IPS-18a (cell line): ENCODE measurements around the gene KAT6B.

Source experiments
- H3K27ac ChIP-seq: one replicate; pipeline ENCODE4 v1.5.1; 2013; ENCODE audit warnings: low read length
- H3K27me3 ChIP-seq: one replicate; pipeline ENCODE4 v1.6.1; 2013; ENCODE audit warnings: mild to moderate bottlenecking, low read length; ENCODE audit not compliant: control insufficient read depth, insufficient read depth
- H3K36me3 ChIP-seq: one replicate; pipeline ENCODE4 v1.6.1; 2013; ENCODE audit warnings: low read depth, low read length; ENCODE audit not compliant: control insufficient read depth
- H3K4me1 ChIP-seq: one replicate; pipeline ENCODE4 v1.6.1; 2013; ENCODE audit warnings: low read depth, low read length; ENCODE audit not compliant: control insufficient read depth
- H3K4me3 ChIP-seq: one replicate; pipeline ENCODE4 v1.5.1; 2013; ENCODE audit warnings: low read length
- H3K9ac ChIP-seq: one replicate; pipeline ENCODE4 v1.6.1; 2013; ENCODE audit warnings: mild to moderate bottlenecking, low read length, moderate library complexity
- H3K9me3 ChIP-seq: one replicate; pipeline ENCODE4 v1.6.1; 2013; ENCODE audit warnings: low read depth, low read length; ENCODE audit not compliant: control insufficient read depth

Gene KAT6B

DNA sequence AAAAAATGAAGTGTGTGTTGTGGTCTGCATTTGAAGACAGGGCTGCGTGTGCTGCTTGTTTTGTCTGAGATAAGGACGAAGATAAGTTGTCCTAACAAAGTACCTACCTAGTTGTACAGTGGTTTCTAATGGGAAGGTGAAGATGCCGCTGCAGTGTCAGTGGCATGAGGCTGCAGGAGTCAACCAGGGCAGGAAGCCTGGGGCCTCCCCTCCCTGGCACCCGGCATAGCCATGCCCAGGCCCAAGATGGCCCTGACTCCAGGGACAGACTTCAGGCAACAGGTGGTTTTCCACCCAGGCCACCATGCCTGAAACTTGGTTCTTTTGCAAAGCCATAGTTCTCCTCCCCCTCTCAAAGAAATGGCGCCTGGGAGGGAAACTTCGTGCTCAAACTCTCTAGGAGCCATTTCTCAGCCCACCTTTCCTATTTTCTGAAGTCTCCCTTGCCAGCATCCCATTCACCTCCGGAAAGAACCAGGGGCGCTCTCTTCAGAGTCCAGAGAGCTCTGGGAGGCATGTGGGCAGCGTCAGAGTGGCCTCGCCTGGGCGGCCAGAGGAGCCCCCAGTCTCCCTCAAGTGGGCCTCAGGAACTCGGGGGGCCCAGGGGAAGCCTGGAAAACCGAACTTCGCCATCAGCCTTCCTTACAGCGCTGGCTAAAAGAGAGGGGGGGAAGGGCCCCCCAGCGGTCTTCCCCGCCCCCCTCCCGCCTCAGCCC is 2.1 kb upstream of the KAT6B start:
- Histone ChIP-seq H3K9me3 (no peaks in the 10 kb centered on the region), H3K27ac (peak overlapping the region; percentile 31), H3K9ac (peak overlapping the region; percentile 71), H3K27me3 (no peaks in the 10 kb centered on the region), H3K36me3 (no peaks in the 10 kb centered on the region), H3K4me1 (peaks cover 6% of the 10 kb centered on the region), H3K4me3 (peak overlapping the region; percentile 90)

DNA sequence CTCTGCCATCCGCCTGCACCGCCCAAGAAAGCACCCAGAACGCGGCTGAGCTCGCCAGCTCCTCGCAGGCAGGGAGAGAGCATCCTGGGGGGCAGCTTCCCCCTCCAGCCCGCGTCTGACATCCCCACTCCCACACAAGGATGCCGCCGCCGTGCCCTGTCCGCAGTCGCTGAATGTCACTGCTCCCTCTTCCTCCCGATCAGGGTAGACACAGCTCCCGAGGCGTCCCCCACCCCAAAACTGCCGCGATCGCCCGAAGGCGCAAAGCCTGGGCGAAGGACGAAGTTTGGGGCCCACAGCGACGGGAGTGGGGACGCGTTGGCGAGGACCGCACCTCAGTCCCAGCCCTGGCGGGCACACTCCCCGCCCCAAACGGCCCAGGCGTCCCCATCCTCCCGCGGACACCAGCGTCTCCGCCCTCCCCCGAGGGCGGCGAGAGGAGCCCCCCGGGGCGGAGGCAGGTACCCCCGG is 1.5 kb upstream of the KAT6B start:
- peak overlapping the region; percentile 90 for H3K4me3 ChIP-seq
- H3K36me3 ChIP-seq: no peaks in the 10 kb centered on the region
- peak overlapping the region; percentile 31 for H3K27ac ChIP-seq
- H3K27me3 ChIP-seq: no peaks in the 10 kb centered on the region
- peaks cover 6% of the 10 kb centered on the region for H3K4me1 ChIP-seq
- H3K9ac ChIP-seq: peak overlapping the region; percentile 71
- no peaks in the 10 kb centered on the region for H3K9me3 ChIP-seq

DNA sequence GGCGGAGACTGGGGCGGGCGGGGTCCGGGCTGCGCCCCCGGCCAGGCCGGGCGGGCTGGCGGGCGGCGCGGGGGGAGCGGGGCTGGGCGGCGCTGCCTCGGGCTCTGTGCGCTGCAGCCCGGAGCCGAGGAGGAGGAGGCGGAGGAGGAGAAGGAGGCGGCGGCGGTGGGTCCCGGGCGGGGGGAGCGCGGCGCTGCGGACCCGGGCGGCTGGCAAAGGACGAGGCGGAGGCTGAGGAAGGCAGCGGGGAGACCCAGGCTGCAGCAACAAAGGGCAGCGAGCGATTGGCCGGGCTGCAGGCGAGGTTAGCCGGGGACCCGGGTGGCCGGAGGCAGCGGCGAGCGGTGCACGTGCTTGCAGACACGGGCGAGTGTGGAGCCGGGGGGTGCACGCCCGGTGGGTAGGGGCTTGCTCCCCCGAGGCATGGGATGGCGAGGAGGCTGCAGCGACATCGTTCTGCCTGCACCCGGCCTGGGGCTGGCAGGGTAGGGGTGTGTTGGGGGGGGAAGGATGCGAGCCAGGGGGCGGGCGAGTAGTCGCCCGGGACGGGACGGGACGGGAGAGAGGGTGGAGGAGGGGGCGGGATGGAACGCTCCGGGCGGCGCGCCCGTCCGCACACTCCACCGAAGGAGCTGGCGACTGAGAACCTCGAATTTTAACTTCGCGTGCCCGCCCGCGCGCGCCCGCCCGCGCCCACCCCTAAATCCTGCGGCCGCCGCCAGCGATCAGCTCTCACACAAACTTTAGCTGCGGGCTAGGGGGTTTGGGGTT is 844 bp upstream of the KAT6B start:
- H3K36me3 ChIP-seq: no peaks in the 10 kb centered on the region
- H3K27me3 ChIP-seq: no peaks in the 10 kb centered on the region
- H3K9me3 ChIP-seq: no peaks in the 10 kb centered on the region
- peaks cover 6% of the 10 kb centered on the region for H3K4me1 ChIP-seq
- peak overlapping the region; percentile 90 for H3K4me3 ChIP-seq
- no peak overlapping the region for H3K27ac ChIP-seq
- H3K9ac ChIP-seq: peak overlapping the region; percentile 79

DNA sequence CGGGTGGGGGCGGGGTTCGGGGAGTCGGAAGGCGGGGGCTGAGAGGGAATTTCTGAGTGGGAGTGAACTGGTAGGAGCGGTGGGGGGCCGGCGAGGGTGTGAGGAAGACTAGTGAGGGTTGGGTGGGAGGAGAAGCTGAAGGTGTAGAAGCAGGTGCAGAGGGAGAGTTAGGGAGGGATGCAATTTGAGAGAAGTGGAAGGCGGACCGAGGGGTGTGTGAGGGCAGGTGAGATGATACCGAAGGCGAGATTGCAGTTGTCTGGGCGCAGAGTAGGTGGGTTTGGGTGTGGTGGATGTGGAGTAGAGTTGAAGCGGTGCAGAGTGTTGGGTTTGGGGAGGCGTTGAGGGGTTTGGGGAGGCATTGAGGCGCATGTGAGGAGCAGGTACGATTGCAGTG is 643 bp downstream of the KAT6B start:
- Histone ChIP-seq H3K27ac (no peak overlapping the region), H3K9me3 (no peaks in the 10 kb centered on the region), H3K9ac (peak overlapping the region; percentile 38), H3K4me3 (peak overlapping the region; percentile 90), H3K36me3 (no peaks in the 10 kb centered on the region), H3K4me1 (peaks cover 6% of the 10 kb centered on the region), H3K27me3 (no peaks in the 10 kb centered on the region)

DNA sequence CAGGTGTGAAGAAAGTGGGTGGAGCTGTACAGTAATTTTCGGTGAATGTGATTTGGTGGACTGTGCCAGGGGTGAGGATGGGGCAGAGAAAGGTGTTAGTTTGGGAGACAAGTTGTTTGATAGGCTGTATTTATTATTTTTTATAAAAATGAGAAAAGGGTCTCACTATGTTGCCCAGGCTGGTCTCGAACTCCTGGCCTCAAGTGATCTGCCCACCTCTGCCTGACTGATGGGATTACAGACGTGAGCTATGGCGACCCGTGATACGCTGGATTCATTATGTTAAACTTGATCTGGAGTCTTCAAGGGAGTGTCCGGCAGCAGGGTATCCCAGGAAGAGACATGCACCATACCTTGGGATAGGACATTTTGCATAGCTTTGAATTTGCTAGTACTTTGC is 1.3 kb downstream of the KAT6B start:
- H3K27ac ChIP-seq: no peak overlapping the region
- H3K9ac ChIP-seq: no peak overlapping the region
- no peaks in the 10 kb centered on the region for H3K9me3 ChIP-seq
- no peaks in the 10 kb centered on the region for H3K27me3 ChIP-seq
- H3K4me3 ChIP-seq: peak overlapping the region; percentile 90
- H3K4me1 ChIP-seq: peaks cover 6% of the 10 kb centered on the region
- no peaks in the 10 kb centered on the region for H3K36me3 ChIP-seq

DNA sequence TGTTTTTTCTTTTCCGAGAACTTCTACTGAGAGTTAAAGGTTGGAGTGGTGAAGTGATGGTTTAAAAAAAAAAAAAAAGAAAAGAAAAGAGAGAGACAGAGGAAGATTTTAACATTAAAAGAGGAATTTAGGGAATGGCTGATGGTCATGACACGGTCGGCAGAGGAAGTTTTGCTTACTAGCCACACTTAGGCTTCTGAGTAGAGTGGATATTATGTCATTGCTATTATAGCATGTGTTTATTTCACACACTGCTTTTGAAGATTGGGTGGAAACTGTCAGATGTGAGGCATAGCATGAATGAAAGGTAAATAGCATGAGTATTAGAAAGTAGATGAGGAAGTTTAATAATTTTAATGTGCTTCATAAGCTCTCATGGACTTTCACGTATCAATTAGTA is 2.5 kb downstream of the KAT6B start:
- no peaks in the 10 kb centered on the region for H3K36me3 ChIP-seq
- H3K4me3 ChIP-seq: no peak overlapping the region
- H3K27me3 ChIP-seq: no peaks in the 10 kb centered on the region
- H3K27ac ChIP-seq: no peak overlapping the region
- H3K9ac ChIP-seq: no peak overlapping the region
- H3K9me3 ChIP-seq: no peaks in the 10 kb centered on the region
- H3K4me1 ChIP-seq: peaks cover 3% of the 10 kb centered on the region

DNA sequence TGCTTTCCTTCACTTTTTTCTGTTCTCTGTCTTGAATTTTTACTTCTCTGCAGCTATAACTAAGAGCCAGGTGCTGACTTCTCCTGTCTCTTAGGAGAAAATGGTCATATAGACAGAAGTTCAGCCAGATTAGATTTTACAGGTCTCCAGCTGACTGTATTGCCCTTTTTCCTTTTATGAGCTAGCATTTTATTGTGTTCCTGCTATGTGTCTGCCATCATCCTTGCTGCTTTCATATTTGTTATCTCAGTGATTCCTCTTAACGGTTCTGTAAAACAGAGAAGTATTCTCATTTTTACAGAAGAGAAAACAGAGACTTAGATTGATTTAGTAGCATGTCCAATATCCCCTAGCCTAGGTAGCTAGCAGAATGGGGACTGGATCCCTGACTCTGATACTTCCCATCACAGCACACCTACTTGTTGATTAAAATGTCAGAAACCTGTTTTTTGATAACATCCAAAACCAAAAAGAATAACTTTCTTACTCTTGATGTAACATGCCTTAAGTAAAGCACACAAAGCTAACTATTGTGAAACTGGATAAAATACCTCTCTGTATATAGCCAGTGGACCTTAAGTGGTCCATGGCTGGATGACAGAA is 5.2 kb downstream of the KAT6B start:
- H3K27me3 ChIP-seq: no peaks in the 10 kb centered on the region
- no peaks in the 10 kb centered on the region for H3K36me3 ChIP-seq
- H3K27ac ChIP-seq: no peak overlapping the region
- no peaks in the 10 kb centered on the region for H3K9me3 ChIP-seq
- H3K4me1 ChIP-seq: no peaks in the 10 kb centered on the region
- no peak overlapping the region for H3K9ac ChIP-seq
- no peak overlapping the region for H3K4me3 ChIP-seq

DNA sequence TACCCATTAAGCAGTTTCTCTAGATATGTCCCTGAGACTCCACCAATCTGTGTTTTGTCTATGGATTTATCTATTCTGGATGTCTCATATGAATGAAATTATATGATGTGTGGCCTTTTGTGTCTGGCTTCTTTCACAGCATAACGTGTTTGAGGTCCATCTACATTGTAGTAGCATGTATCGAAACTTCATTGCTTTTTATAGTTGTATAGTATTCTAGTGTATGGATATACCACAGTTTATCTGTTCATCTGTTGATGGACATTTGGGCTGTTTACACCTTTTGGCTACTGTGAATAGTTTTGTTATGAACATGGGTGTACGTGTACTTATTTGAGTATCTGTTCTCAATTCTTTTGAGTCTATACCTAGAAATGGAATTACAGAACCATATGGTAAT is 9.6 kb downstream of the KAT6B start:
- Histone ChIP-seq H3K4me1 (no peaks in the 10 kb centered on the region), H3K9me3 (no peaks in the 10 kb centered on the region), H3K27me3 (no peaks in the 10 kb centered on the region), H3K27ac (no peak overlapping the region), H3K9ac (no peak overlapping the region), H3K4me3 (no peak overlapping the region), H3K36me3 (no peaks in the 10 kb centered on the region)

DNA sequence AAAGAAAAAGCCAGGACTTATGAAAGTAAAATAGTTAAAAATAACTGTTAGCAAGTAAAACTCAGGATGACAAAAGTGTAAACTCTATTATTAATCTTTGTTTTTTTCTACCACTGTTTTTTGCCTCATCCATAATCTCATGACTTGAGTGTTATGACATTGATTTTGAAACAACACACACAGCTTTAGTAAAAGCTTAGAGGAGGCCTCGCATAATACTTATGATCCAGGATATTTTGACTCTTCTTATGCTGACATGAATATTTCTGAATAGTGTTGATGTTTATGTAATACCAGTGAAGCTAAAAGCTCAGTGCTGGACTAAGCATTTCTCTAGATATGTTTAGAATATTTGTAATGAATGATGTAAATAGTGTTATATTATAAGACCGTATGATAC is 10.5 kb downstream of the KAT6B start:
- no peak overlapping the region for H3K9ac ChIP-seq
- H3K27ac ChIP-seq: no peak overlapping the region

DNA sequence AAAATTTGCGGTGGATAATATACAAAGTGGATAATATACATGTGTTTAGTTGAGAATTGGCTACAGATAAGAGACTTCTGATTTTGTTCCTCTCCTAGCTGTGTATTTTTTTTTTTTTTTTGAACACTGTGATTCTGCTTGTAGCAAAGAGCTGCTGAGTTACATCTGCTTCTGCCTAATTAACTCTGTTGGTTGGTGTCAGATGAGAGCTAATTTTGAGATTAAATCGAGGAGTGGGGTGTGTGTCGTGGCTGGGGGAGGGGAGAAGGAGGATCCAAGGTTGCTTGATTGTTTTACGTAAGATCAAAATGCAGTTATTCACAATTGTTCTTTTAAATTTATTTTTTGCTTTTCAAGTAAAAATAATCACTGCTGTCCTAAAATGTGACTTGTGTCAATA is 11.3 kb downstream of the KAT6B start:
- Histone ChIP-seq H3K9me3 (no peaks in the 10 kb centered on the region), H3K4me1 (no peaks in the 10 kb centered on the region), H3K9ac (no peak overlapping the region), H3K27me3 (no peaks in the 10 kb centered on the region), H3K4me3 (no peak overlapping the region), H3K27ac (no peak overlapping the region), H3K36me3 (peaks cover under 1% of the 10 kb centered on the region)

More for the DNA sequence above, 10.5 kb downstream of the KAT6B start:
- Histone ChIP-seq H3K9me3 (no peaks in the 10 kb centered on the region), H3K4me1 (no peaks in the 10 kb centered on the region), H3K27me3 (no peaks in the 10 kb centered on the region), H3K4me3 (no peak overlapping the region), H3K36me3 (no peaks in the 10 kb centered on the region)

DNA sequence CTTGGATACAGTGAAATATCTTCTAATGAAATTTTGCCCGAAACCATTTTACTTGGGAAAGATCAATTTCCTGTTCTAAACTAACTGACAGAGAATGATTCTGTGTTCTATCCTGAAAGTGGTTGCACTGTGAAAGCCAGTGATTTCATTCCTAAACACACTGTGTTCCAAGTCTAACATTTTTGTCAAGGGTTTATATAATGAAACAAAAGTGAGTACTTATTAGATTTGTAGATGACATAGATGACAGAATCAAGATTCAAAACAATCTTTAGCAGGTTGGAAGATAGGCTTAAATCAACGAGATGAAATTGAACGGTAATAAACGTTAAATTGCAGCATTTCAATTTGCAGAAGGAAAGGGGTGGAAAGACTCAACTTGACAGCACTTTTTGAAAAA is 13.3 kb downstream of the KAT6B start:
- no peak overlapping the region for H3K4me3 ChIP-seq
- H3K27me3 ChIP-seq: no peaks in the 10 kb centered on the region
- no peaks in the 10 kb centered on the region for H3K4me1 ChIP-seq
- peaks cover 7% of the 10 kb centered on the region for H3K36me3 ChIP-seq
- H3K27ac ChIP-seq: no peak overlapping the region
- no peaks in the 10 kb centered on the region for H3K9me3 ChIP-seq
- no peak overlapping the region for H3K9ac ChIP-seq
